ENCODE measurements around the gene TTC28.

The TTC28 gene

DNA sequence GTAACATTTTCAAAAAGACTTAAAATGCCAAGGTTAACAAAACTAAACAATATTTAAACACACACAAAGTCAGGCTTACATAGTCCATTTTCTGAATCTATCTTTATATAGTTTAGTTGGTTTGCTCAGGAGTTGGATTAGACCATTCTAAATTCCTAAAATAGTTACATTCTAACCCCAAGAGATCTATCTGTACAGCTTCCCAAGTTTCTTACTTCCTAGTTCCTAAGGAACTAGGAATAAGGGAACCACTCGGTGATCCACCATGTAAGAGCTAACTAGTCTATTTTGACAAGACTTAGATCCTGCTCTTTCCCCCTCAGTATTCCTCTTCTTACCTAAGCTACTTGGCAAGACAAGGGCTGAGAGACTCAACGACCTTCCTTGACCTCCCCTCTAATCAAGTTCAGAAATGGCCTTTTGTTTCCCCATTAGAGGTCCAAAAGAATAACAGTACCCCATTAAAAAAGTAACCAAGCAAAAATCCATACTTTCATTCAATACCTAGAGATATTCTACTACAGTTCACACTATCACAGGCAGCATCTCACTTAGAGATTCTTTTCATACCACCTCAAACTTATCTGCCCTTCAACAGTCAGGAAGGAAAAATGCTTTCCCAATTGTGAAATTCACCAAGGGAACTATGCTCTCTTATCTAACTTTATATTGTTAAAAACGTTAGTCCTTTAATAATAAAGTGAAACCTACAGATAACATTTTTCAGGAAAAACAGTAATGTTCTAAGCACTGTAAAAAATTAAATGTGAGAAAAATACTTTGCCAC is 253.1 kb downstream of the TTC28 start:
- Histone ChIP-seq H3K36me3 (ENCODE audit: control insufficient read depth, insufficient read depth, low read length) (no peaks in the 10 kb centered on the region), H3K9me3 (ENCODE audit: control insufficient read depth, insufficient read depth, low read length) (no peaks in the 10 kb centered on the region), H3K4me3 (ENCODE audit: low read depth, low read length) (no peak overlapping the region), H3K9ac (ENCODE audit: low read depth, low read length) (no peak overlapping the region), H3K27me3 (ENCODE audit: control insufficient read depth, insufficient read depth, low read length) (no peaks in the 10 kb centered on the region), H3K4me1 (ENCODE audit: control insufficient read depth, insufficient read depth, low read length) (peaks cover 7% of the 10 kb centered on the region)

DNA sequence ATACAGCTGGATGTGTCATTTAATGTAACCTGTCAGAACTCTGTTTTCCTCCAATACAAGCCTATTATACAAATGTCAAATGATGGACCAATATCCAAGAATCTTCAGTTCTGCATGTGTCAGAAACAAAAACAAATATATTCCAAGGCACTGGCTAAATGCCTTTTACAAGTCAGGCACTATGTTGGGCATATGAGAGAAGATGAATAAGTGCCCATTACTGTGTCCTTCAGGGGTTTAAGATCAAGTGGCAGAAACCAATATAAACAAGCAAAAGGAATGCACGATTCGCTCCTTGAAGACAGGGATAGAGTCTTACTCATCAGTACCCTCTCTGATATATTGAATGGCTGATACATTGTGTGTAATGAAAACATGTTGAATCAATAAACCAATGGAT is 254.4 kb downstream of the TTC28 start:
- Histone ChIP-seq H3K27me3 (ENCODE audit: control insufficient read depth, insufficient read depth, low read length) (no peaks in the 10 kb centered on the region), H3K36me3 (ENCODE audit: control insufficient read depth, insufficient read depth, low read length) (no peaks in the 10 kb centered on the region)

DNA sequence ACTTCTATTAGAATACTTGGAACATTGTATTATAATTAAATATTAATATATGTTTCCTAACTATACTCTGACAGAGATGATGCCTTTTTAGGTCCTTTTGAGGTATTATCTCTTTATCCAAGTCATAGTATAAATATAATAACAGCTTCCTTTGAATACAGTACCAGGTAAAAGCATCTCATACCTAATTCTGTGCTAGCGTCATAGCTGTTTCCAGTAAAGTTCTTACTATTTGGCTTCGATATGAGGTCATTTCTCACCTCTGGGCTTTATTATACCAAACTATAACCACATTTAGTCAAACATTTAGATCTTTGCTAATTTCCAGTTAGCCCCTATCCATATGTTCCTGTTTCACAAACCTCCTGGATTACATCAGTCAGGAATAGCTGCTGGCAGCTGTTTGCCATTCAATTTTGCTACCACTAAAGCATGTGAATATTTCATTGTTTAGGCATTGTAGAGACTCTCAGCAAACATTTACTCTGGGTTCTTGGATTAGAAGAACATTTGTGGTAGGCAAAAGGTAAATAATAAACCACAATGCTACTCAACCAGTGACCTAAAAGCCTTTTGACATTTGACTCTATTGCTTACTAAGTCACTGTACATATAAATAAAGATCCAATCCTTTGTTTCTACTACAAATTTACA is 255.1 kb downstream of the TTC28 start:
- Histone ChIP-seq H3K4me1 (ENCODE audit: control insufficient read depth, insufficient read depth, low read length) (peaks cover 7% of the 10 kb centered on the region), H3K27me3 (ENCODE audit: control insufficient read depth, insufficient read depth, low read length) (no peaks in the 10 kb centered on the region), H3K36me3 (ENCODE audit: control insufficient read depth, insufficient read depth, low read length) (no peaks in the 10 kb centered on the region), H3K4me3 (ENCODE audit: low read depth, low read length) (no peak overlapping the region), H3K9ac (ENCODE audit: low read depth, low read length) (no peak overlapping the region), H3K9me3 (ENCODE audit: control insufficient read depth, insufficient read depth, low read length) (no peaks in the 10 kb centered on the region)

More for the DNA sequence above, 254.4 kb downstream of the TTC28 start:
- Histone ChIP-seq H3K4me1 (ENCODE audit: control insufficient read depth, insufficient read depth, low read length) (peaks cover 7% of the 10 kb centered on the region), H3K9ac (ENCODE audit: low read depth, low read length) (no peak overlapping the region), H3K9me3 (ENCODE audit: control insufficient read depth, insufficient read depth, low read length) (no peaks in the 10 kb centered on the region), H3K4me3 (ENCODE audit: low read depth, low read length) (no peak overlapping the region)

- H3K27me3 ChIP-seq (ENCODE audit: control insufficient read depth, insufficient read depth, low read length) = no peaks in the 10 kb centered on the region
- H3K4me3 ChIP-seq (ENCODE audit: low read depth, low read length) = no peak overlapping the region
- H3K4me1 ChIP-seq (ENCODE audit: control insufficient read depth, insufficient read depth, low read length) = peaks cover 8% of the 10 kb centered on the region
- H3K9ac ChIP-seq (ENCODE audit: low read depth, low read length) = no peak overlapping the region
- H3K9me3 ChIP-seq (ENCODE audit: control insufficient read depth, insufficient read depth, low read length) = no peaks in the 10 kb centered on the region
- H3K36me3 ChIP-seq (ENCODE audit: control insufficient read depth, insufficient read depth, low read length) = no peaks in the 10 kb centered on the region
These were observed 259.7 kb downstream of the TTC28 start for GRCh38 chr22:28419919-28420318.

DNA sequence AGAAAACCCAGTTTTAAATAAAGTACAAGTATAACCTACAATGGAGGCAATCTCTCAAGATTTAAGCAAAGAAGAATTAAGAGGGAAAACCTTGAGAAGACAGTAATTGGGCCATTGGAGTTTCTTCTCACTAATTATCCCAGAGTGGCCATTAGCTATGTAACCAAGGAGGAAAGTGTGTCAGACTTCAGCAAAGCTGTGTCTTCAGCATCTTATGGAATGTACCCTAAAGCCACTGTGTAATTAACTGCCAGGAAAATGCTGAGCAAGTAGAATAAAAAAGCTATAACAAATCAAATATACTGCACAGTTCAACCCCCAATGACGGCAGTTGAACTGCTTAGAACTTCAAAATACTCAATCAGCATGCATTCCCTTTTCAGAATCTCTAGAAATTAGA is 261.6 kb downstream of the TTC28 start:
- Histone ChIP-seq H3K27me3 (ENCODE audit: control insufficient read depth, insufficient read depth, low read length) (no peaks in the 10 kb centered on the region), H3K36me3 (ENCODE audit: control insufficient read depth, insufficient read depth, low read length) (no peaks in the 10 kb centered on the region), H3K4me1 (ENCODE audit: control insufficient read depth, insufficient read depth, low read length) (peaks cover 4% of the 10 kb centered on the region), H3K9ac (ENCODE audit: low read depth, low read length) (no peak overlapping the region), H3K4me3 (ENCODE audit: low read depth, low read length) (no peak overlapping the region), H3K9me3 (ENCODE audit: control insufficient read depth, insufficient read depth, low read length) (no peaks in the 10 kb centered on the region)

GRCh38 chr22:28417431-28417830 is 262.2 kb downstream of the TTC28 start:
- H3K9ac ChIP-seq (ENCODE audit: low read depth, low read length) = no peak overlapping the region
- no peaks in the 10 kb centered on the region for H3K27me3 ChIP-seq (ENCODE audit: control insufficient read depth, insufficient read depth, low read length)
- H3K36me3 ChIP-seq (ENCODE audit: control insufficient read depth, insufficient read depth, low read length) = no peaks in the 10 kb centered on the region
- no peak overlapping the region for H3K4me3 ChIP-seq (ENCODE audit: low read depth, low read length)
- H3K9me3 ChIP-seq (ENCODE audit: control insufficient read depth, insufficient read depth, low read length) = no peaks in the 10 kb centered on the region
- H3K4me1 ChIP-seq (ENCODE audit: control insufficient read depth, insufficient read depth, low read length) = peaks cover 4% of the 10 kb centered on the region

DNA sequence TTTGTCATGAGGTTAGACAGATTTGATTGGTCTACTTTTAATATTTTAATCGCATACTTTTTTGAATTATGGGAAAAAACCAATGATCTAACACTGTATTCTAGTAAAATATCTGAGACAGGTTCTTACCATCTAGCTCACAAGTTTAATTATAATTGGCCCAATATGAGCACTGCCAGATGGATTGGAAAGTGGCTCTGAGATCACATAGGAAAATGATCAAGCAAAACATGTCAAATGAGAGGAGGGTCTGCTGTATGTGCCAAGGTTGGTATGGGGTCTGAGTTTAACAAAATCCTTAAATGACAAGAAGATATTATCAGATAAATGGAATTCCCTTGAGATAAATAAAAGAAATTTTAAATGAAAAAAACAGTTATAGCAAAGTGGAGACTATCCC is 264.7 kb downstream of the TTC28 start:
- Histone ChIP-seq H3K9ac (ENCODE audit: low read depth, low read length) (no peak overlapping the region), H3K36me3 (ENCODE audit: control insufficient read depth, insufficient read depth, low read length) (no peaks in the 10 kb centered on the region), H3K4me3 (ENCODE audit: low read depth, low read length) (no peak overlapping the region), H3K4me1 (ENCODE audit: control insufficient read depth, insufficient read depth, low read length) (peaks cover 4% of the 10 kb centered on the region), H3K9me3 (ENCODE audit: control insufficient read depth, insufficient read depth, low read length) (no peaks in the 10 kb centered on the region), H3K27me3 (ENCODE audit: control insufficient read depth, insufficient read depth, low read length) (no peaks in the 10 kb centered on the region)

- Histone ChIP-seq H3K4me1 (ENCODE audit: control insufficient read depth, insufficient read depth, low read length) (no peaks in the 10 kb centered on the region), H3K9me3 (ENCODE audit: control insufficient read depth, insufficient read depth, low read length) (no peaks in the 10 kb centered on the region)
These were observed 265.8 kb downstream of the TTC28 start for GRCh38 chr22:28413612-28414399.

DNA sequence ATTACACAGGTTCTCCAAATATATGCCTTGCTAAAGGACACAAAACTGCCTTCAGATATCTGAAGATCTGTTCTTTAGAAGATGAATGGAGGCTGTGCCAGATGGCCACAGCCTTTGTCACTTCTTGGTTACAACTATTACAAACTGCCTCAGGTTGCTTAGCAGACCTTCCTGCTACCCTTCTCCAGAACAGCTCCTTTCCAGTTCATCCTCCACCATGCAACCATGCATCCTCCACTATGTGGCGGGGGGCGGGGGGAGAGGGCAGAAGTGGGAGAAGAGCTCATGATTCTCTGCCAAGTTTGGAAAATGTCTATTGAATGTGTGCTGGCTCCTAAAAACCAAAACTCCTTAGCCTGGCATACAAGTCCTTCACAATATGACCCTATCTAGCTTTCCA is 267.5 kb downstream of the TTC28 start:
- no peak overlapping the region for H3K4me3 ChIP-seq (ENCODE audit: low read depth, low read length)
- no peaks in the 10 kb centered on the region for H3K9me3 ChIP-seq (ENCODE audit: control insufficient read depth, insufficient read depth, low read length)
- no peaks in the 10 kb centered on the region for H3K4me1 ChIP-seq (ENCODE audit: control insufficient read depth, insufficient read depth, low read length)
- no peak overlapping the region for H3K9ac ChIP-seq (ENCODE audit: low read depth, low read length)
- H3K27me3 ChIP-seq (ENCODE audit: control insufficient read depth, insufficient read depth, low read length) = no peaks in the 10 kb centered on the region
- H3K36me3 ChIP-seq (ENCODE audit: control insufficient read depth, insufficient read depth, low read length) = no peaks in the 10 kb centered on the region

More at GRCh38 chr22:28413612-28414399, 265.8 kb downstream of the TTC28 start:
- Histone ChIP-seq H3K27me3 (ENCODE audit: control insufficient read depth, insufficient read depth, low read length) (no peaks in the 10 kb centered on the region), H3K36me3 (ENCODE audit: control insufficient read depth, insufficient read depth, low read length) (no peaks in the 10 kb centered on the region), H3K9ac (ENCODE audit: low read depth, low read length) (no peak overlapping the region), H3K4me3 (ENCODE audit: low read depth, low read length) (no peak overlapping the region)

DNA sequence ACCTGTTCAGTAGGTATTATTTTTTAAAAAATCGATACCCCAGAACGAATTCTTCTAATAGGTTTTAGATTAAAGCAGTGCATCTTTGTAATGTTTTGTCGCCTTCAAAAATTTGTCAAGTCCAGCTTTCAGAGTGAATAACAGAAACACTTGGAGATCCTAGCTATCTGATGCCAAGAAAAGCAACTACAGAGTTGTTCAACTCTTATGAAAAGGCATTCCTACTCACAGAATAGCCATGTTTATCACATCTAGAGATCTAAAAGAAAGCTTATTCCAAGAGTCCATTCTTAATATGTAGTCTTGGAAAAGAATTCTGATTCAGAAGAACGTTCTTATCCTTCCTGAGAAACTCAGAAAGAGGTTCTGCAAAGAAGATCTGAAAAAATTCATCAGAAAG is 268.5 kb downstream of the TTC28 start:
- Histone ChIP-seq H3K4me1 (ENCODE audit: control insufficient read depth, insufficient read depth, low read length) (no peaks in the 10 kb centered on the region), H3K9me3 (ENCODE audit: control insufficient read depth, insufficient read depth, low read length) (no peaks in the 10 kb centered on the region), H3K36me3 (ENCODE audit: control insufficient read depth, insufficient read depth, low read length) (no peaks in the 10 kb centered on the region), H3K27me3 (ENCODE audit: control insufficient read depth, insufficient read depth, low read length) (no peaks in the 10 kb centered on the region), H3K9ac (ENCODE audit: low read depth, low read length) (no peak overlapping the region), H3K4me3 (ENCODE audit: low read depth, low read length) (no peak overlapping the region)

- Histone ChIP-seq H3K4me3 (ENCODE audit: low read depth, low read length) (no peak overlapping the region), H3K9ac (ENCODE audit: low read depth, low read length) (no peak overlapping the region), H3K4me1 (ENCODE audit: control insufficient read depth, insufficient read depth, low read length) (no peaks in the 10 kb centered on the region), H3K36me3 (ENCODE audit: control insufficient read depth, insufficient read depth, low read length) (no peaks in the 10 kb centered on the region), H3K9me3 (ENCODE audit: control insufficient read depth, insufficient read depth, low read length) (no peaks in the 10 kb centered on the region), H3K27me3 (ENCODE audit: control insufficient read depth, insufficient read depth, low read length) (no peaks in the 10 kb centered on the region)
These were observed 269.4 kb downstream of the TTC28 start for GRCh38 chr22:28410050-28410816.
